Uterus (tissue), 2 donors: ENCODE results near the gene LATS1.

ENCODE experiments used
- POLR2A ChIP-seq, 2 donors: fragments of 450-650 bp; IDR thresholded peaks; one replicate each; pipeline ENCODE4 v1.6.1; 2016; ENCODE audit warnings: antibody characterized with exemption in 2 of 2, mild to moderate bottlenecking in 1 of 2, moderate library complexity in 1 of 2
- TF ChIP-seq, protein P1 (sequence below), 4 experiments: fragments of 200-600 bp in 2 of 4; fragments of 450-650 bp in 2 of 4; sonication (generic) in 2 of 4; IDR thresholded peaks; one replicate each; pipeline ENCODE4 v1.5.1; 2016 to 2019; ENCODE audit warnings: antibody characterized with exemption in 4 of 4, mild to moderate bottlenecking in 2 of 4, moderate library complexity in 1 of 4

DNA sequence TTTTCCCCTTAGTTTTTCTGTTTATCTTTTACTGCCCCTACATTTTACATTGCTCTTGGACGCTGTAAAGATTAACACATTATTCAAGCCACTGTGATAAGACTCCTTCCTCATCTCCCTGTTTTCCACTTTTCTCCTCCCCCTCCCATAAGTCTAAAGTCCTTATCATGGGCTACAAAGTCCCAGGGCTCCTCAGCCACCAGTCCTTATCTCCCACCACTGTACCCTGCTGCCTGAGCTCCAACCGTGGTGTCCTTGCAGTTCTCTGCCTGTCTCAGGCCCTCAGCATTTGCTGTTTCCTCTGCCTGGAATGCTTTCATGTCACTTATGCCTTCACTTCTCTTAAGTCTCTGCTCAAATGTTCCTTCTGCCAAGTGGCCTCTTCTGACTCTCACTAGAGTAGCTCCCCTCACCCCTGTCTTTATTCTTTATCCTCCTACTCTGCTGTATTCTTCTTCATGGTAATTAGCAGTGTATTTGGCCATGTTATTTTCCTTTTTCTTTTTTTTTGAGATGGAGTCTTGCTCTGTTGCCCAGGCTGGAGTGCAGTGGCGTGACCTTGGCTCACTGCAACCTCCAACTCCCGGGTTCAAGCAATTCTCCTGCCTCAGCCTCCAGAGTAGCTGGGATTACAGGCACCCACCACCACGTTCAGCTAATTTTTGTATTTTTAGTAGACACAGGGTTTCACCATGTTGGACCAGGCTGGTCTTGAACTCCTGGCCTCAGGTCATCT lies 10.8 kb upstream of the LATS1 start:
- TF ChIP-seq, protein P1, sequence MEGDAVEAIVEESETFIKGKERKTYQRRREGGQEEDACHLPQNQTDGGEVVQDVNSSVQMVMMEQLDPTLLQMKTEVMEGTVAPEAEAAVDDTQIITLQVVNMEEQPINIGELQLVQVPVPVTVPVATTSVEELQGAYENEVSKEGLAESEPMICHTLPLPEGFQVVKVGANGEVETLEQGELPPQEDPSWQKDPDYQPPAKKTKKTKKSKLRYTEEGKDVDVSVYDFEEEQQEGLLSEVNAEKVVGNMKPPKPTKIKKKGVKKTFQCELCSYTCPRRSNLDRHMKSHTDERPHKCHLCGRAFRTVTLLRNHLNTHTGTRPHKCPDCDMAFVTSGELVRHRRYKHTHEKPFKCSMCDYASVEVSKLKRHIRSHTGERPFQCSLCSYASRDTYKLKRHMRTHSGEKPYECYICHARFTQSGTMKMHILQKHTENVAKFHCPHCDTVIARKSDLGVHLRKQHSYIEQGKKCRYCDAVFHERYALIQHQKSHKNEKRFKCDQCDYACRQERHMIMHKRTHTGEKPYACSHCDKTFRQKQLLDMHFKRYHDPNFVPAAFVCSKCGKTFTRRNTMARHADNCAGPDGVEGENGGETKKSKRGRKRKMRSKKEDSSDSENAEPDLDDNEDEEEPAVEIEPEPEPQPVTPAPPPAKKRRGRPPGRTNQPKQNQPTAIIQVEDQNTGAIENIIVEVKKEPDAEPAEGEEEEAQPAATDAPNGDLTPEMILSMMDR (IDR thresholded peaks at IDR 0.05), result no peak
- TF ChIP-seq POLR2A (IDR thresholded peaks at IDR 0.05), result no peak
